NCI-H2029 (cell line): ENCODE results near the gene CLCN3.
A peak's percentile ranks its signal among the peaks of the same experiment; 100 is the strongest.
"Not testable (repeated sequence)": the region's sequence is repeated elsewhere in the genome, so short reads cannot be mapped to it uniquely, and the experiment has no call there.

Experiments used
- DNase-seq: peaks from one replicate; lab custom pipeline; 2025; lab: John Stamatoyannopoulos, UW

The CLCN3 gene

GRCh38 chr4:169657470-169658107, 37.2 kb downstream of the CLCN3 start:
- DNase-seq: no peak

GRCh38 chr4:169658196-169658595, 37.8 kb downstream of the CLCN3 start:
- no peak for DNase-seq

GRCh38 chr4:169658975-169659715, 38.8 kb downstream of the CLCN3 start:
- no peak for DNase-seq

- peak; percentile 91 for DNase-seq
Measured at GRCh38 chr4:169659716-169660670, 39.6 kb downstream of the CLCN3 start.

GRCh38 chr4:169660929-169661328, 40.6 kb downstream of the CLCN3 start:
- no peak for DNase-seq

GRCh38 chr4:169661761-169662160, 41.4 kb downstream of the CLCN3 start:
- DNase-seq: no peak

GRCh38 chr4:169662206-169662605, 41.8 kb downstream of the CLCN3 start:
- DNase-seq: no peak

- no peak for DNase-seq
Measured at GRCh38 chr4:169663402-169663801, 43.0 kb downstream of the CLCN3 start.

- no peak for DNase-seq
Measured at GRCh38 chr4:169663831-169664230, 43.5 kb downstream of the CLCN3 start.

GRCh38 chr4:169664615-169665014, 44.2 kb downstream of the CLCN3 start:
- no peak for DNase-seq

- DNase-seq: no peak
Measured at GRCh38 chr4:169665046-169665737, 44.8 kb downstream of the CLCN3 start.

GRCh38 chr4:169668069-169668721, 47.8 kb downstream of the CLCN3 start:
- no peak for DNase-seq

GRCh38 chr4:169675825-169676224, 55.4 kb downstream of the CLCN3 start:
- DNase-seq: no peak

GRCh38 chr4:169677150-169677748, 56.9 kb downstream of the CLCN3 start:
- DNase-seq: peak; percentile 3

GRCh38 chr4:169678486-169678885, 58.1 kb downstream of the CLCN3 start:
- DNase-seq: not testable (repeated sequence)

- DNase-seq: not testable (repeated sequence)
Measured at GRCh38 chr4:169678951-169679591, 58.7 kb downstream of the CLCN3 start.

GRCh38 chr4:169682372-169683047, 62.1 kb downstream of the CLCN3 start:
- no peak for DNase-seq

- DNase-seq: no peak
Measured at GRCh38 chr4:169689681-169690080, 69.3 kb downstream of the CLCN3 start.

- DNase-seq: no peak
Measured at GRCh38 chr4:169690787-169691186, 70.4 kb downstream of the CLCN3 start.

GRCh38 chr4:169698331-169698730, 78.0 kb downstream of the CLCN3 start:
- DNase-seq: no peak
